GM19452 (cell line): ENCODE results near the gene SUPV3L1.

Source experiments
- ATAC-seq: cut with Tn5 transposase; IDR thresholded peaks from one replicate; pipeline ENCODE4 v1.9.1; 2021; ENCODE audit not compliant: unreplicated experiment

Gene SUPV3L1

DNA sequence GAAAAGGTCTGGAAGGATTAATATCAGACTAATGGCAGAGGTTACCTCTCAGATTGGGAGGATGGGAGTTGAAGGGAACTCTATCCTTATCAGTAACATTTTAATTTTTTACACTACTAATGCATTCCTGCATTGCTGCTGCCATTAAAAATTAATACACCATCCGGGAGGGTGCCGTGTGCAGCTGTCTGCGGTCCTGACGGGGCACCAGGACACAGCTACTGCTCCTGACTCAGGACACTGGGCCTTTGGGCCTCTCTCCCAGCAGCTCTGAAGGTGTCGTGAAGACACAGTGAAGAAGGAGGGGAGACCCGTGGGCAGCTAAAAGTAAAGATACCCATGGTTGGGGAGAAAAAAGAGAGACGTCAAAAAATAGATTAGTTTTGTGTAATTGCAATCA lies 74.8 kb downstream of the SUPV3L1 start:
- ATAC-seq: no peak
